Kidney (tissue), 14 donors: Measurements from ENCODE around the gene TRAPPC12. TPM values are rescaled to one million over a fixed set of nuclear protein-coding genes. Genes with fewer than 3 reads are reported as not detected.
"Not testable (repeated sequence)": the region's sequence is repeated elsewhere in the genome, so short reads cannot be mapped to it uniquely, and the experiment has no call there.

ENCODE experiments used
- DNase-seq, 5 donors: peaks; one replicate each; pipeline ENCODE4 v3.0.0-alpha.2; 2013 to 2020
- FAIRE-seq: peaks from 2 replicates; lab custom pipeline; 2012; peaks lifted over from hg19 to GRCh38; lab: Jason Lieb, UNC
- H3K27ac ChIP-seq, 2 donors: one replicate each; pipeline ENCODE4 v1.7.0; 2013; ENCODE audit warnings: low read depth in 2 of 2, low read length in 2 of 2, inconsistent platforms in 1 of 2
- H3K27me3 ChIP-seq: one replicate; pipeline ENCODE4 v1.7.1; 2013; ENCODE audit warnings: low read length, inconsistent platforms; ENCODE audit not compliant: control insufficient read depth, insufficient read depth
- H3K36me3 ChIP-seq, 3 donors: one replicate each; pipeline versions ENCODE4 v1.7.0 to v1.7.1; 2013; ENCODE audit warnings: low read length in 3 of 3, control low read depth in 1 of 3, inconsistent platforms in 1 of 3; ENCODE audit not compliant: insufficient read depth in 3 of 3, control insufficient read depth in 2 of 3
- H3K4me1 ChIP-seq, 3 donors: one replicate each; pipeline versions ENCODE4 v1.7.0 to v1.7.1; 2013; ENCODE audit warnings: low read length in 3 of 3, inconsistent platforms in 1 of 3, low read depth in 1 of 3; ENCODE audit not compliant: control insufficient read depth in 2 of 3, insufficient read depth in 2 of 3
- H3K4me3 ChIP-seq, 3 donors: one replicate each; pipeline versions ENCODE4 v1.7.0 to v1.8.1; 2013; ENCODE audit warnings: low read length in 3 of 3, control low read depth in 1 of 3, inconsistent platforms in 1 of 3
- H3K9ac ChIP-seq, 3 donors: one replicate each; pipeline versions ENCODE4 v1.7.0 to v1.7.1; 2013; ENCODE audit warnings: low read length in 3 of 3, control low read depth in 1 of 3, inconsistent platforms in 1 of 3
- H3K9me3 ChIP-seq, 3 donors: one replicate each; pipeline versions ENCODE4 v1.7.0 to v1.7.1; 2013; ENCODE audit warnings: low read length in 3 of 3, control low read depth in 1 of 3, inconsistent platforms in 1 of 3; ENCODE audit not compliant: control insufficient read depth in 2 of 3, insufficient read depth in 1 of 3
- intact Hi-C: fragments of 100-400 bp; cut with DNase I; formaldehyde crosslinking; loops from one replicate; pipeline ENCODE4 v1.11.1; 2022
- polyA plus RNA-seq: library from polyadenylated mRNA; stranded (reverse); fragments of 350-450 nt; fragmentation: Illumina TruSeq; extraction: RNeasy Lipid Tissue Mini Kit (QIAGEN cat#74804); gene quantifications from one replicate; pipeline ENCODE4 v1.2.3, GENCODE V29; 2014; ENCODE audit warnings: low read depth, low replicate concordance; ENCODE audit not compliant: insufficient read depth
- total RNA-seq: library from RNA; stranded (reverse); fragmentation: NEBNext Ultra II Directional; extraction: Animal tissue kit (Norgen Biotek cat#: 25700); gene quantifications from one replicate; pipeline ENCODE4 v1.2.1, GENCODE V29; 2021
- TF ChIP-seq, protein P1 (sequence below): IDR thresholded peaks from 3 replicates; pipeline ENCODE4 v1.5.1; 2012; ENCODE audit warnings: mild to moderate bottlenecking, moderate library complexity, borderline replicate concordance; ENCODE audit not compliant: insufficient read depth; ENCODE audit errors: extremely low read depth
- donor health status: control.
- donor health status: control.
- donor health status: control.
- donor health status: control.
- donor health status: control.
- donor health status: DM: yes; HTN: yes; CAD: no.
- donor health status: Normal renal cell carcinoma (clear cell type).

TRAPPC12 gene
- total and polyA plus RNA-seq, 2 donors from 2014 or later, result 81.6 to 104 TPM

DNA sequence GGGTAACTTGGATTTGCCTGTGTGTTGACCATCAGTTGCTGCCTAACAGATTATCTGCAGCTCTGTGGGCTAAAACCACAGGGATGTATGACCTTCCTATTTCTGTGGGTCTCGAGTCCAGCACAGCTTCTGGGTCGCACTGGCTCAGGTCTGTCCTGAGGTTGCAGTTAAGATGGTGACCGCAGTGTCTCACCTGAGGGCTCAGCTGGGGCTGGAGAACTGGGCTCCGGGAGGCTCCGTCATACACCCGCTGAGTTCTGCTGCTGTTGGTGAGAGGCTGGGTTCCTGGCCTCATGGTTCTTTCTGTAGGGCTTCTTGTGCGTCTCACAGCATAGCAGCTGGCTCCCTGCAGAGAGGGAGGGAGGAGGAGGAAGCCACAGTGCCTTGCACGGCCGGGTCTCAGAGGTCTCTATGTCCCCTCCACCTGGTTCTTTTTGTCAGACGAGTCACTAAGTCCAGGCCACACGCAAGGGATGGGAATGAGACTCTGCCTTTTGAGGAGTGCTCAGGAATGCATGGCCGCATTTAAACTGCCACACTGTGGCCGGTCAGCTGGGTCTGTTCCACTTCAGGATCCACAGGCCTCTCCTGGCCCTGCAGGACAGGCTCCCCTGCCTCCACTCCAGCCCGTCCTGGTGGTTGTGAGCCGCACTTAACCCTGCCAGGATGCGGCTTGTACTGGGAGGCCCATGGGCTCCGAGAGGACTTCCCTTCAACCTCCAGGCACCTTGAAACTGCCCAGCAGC, 72.6 kb downstream of the TRAPPC12 start:
- intact Hi-C loops, result no loop called here
- FAIRE-seq (no peak), DNase-seq (peak in 1 of 5 donors; percentile 26)
- Histone ChIP-seq H3K9ac (no peak overlapping the region), H3K9me3 (no peaks in the 10 kb centered on the region), H3K27ac (no peak overlapping the region), H3K4me1 (no peaks in the 10 kb centered on the region), H3K27me3 (no peaks in the 10 kb centered on the region), H3K36me3 (peaks cover 2 to 9% (median 8%) of the 10 kb centered on the region in 3 donors), H3K4me3 (no peak overlapping the region)
- TF ChIP-seq, protein P1, sequence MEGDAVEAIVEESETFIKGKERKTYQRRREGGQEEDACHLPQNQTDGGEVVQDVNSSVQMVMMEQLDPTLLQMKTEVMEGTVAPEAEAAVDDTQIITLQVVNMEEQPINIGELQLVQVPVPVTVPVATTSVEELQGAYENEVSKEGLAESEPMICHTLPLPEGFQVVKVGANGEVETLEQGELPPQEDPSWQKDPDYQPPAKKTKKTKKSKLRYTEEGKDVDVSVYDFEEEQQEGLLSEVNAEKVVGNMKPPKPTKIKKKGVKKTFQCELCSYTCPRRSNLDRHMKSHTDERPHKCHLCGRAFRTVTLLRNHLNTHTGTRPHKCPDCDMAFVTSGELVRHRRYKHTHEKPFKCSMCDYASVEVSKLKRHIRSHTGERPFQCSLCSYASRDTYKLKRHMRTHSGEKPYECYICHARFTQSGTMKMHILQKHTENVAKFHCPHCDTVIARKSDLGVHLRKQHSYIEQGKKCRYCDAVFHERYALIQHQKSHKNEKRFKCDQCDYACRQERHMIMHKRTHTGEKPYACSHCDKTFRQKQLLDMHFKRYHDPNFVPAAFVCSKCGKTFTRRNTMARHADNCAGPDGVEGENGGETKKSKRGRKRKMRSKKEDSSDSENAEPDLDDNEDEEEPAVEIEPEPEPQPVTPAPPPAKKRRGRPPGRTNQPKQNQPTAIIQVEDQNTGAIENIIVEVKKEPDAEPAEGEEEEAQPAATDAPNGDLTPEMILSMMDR, result no peak

DNA sequence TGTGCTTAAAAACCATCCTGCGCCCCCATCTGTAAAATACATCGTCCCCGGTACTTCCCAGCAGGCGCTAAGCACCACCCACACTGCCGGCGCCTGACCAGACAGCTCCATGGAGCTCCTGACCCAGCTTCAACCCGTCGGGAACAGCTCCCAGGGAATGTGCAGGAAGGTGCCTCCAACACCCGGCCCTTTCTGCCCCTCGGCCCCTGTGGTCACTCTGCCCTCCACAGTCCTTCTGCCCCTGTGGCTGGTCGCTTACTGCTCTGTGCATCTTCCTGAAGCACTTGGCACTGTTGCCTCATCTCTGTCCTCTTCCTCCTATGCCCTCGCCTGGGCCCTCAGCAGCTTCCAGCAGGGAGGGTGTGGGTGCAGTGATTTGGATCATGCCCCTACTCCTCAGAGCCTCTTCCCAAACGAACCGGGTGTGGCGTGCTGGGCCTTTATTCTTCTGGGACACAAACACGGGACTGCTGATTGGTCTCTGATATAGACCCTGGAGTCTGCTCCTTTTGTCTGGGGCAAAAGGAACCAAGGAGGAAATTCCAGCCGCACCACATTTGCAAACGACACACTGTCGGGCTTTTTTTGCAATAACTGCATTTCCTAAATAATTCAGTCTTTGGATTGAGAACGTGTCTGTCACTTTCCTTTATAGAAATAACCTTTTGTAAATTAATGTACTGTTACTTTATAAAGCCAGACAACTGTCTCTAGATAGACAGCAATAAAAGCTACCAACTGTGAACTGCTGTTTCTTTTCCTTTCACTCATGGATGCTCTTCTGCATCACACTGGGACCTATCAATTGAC, 73.9 kb downstream of the TRAPPC12 start:
- FAIRE-seq, result no peak
- Histone ChIP-seq H3K4me3 (no peak overlapping the region), H3K27ac (no peak overlapping the region)

DNA sequence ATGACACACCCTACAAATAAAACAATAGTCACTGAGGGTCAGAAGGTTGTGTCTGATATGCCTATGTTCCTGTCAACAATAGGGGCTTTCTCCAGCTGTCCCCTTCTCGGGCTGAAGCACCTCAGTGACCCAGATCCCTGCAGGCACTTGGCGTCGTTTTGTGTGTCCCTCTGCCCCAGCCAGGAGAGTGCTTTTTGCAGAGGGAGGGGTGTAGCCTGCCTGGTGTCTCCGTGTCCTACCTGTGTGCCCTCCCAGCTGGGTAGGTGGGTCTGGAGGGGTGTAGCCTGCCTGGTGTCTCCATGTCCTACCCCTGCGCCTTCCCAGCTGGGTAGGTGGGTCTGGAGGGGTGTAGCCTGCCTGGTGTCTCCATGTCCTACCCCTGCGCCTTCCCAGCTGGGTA, 74.5 kb downstream of the TRAPPC12 start:
- peak in 1 of 5 donors; percentile 7 for DNase-seq
- H3K9me3 ChIP-seq, H3K4me1 ChIP-seq, FAIRE-seq, H3K27me3 ChIP-seq, H3K4me3 ChIP-seq, intact Hi-C loops, H3K27ac ChIP-seq, H3K9ac ChIP-seq: not testable (repeated sequence)
- peaks cover 2 to 19% (median 15%) of the 10 kb centered on the region in 3 donors for H3K36me3 ChIP-seq

More for the DNA sequence above, 73.9 kb downstream of the TRAPPC12 start:
- Histone ChIP-seq H3K9ac (no peak overlapping the region), H3K9me3 (no peaks in the 10 kb centered on the region), H3K4me1 (no peaks in the 10 kb centered on the region), H3K27me3 (no peaks in the 10 kb centered on the region), H3K36me3 (peaks cover 2 to 15% (median 13%) of the 10 kb centered on the region in 3 donors)
- TF ChIP-seq, protein P1, result no peak
- peak in 1 of 5 donors; percentile 29 for DNase-seq
- intact Hi-C loops, result no loop called here

DNA sequence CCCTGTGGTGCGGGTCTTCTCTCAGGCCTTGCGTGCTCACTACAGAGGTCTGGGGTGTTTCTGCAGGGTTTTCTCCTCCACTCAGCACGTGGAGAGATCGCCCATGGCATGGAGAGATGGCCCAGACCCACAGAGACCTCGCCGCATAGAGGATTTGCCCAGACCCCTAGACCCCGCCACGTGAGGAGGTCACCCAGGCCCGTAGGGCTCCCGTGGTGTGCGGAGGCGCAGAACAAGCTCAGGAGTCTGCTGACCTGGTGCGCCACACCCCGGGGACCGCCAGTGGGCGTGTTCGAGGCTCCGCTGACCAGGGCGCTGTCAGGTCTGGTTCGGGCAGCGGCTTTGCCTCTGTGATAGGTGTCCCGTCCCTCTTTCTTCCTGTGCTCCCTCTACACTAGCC, 75.3 kb downstream of the TRAPPC12 start:
- no peak overlapping the region for H3K27ac ChIP-seq
- intact Hi-C loops, result no loop called here

More for the DNA sequence above, 75.3 kb downstream of the TRAPPC12 start:
- DNase-seq, result peak in 1 of 5 donors; percentile 25
- H3K36me3 ChIP-seq, result peaks cover 2 to 19% (median 12%) of the 10 kb centered on the region in 3 donors
- H3K4me3 ChIP-seq, result no peak overlapping the region
- no peak for FAIRE-seq
- no peaks in the 10 kb centered on the region for H3K27me3 ChIP-seq
- no peaks in the 10 kb centered on the region for H3K9me3 ChIP-seq
- TF ChIP-seq, protein P1, result no peak
- H3K9ac ChIP-seq, result no peak overlapping the region
- H3K4me1 ChIP-seq, result no peaks in the 10 kb centered on the region
